Astrocyte (in vitro differentiated cells and primary cell): Measurements from ENCODE around the gene MEG3. TPM values are rescaled to one million over a fixed set of nuclear protein-coding genes. Genes with fewer than 3 reads are reported as not detected.

Source experiments
- DNase-seq: peaks from one replicate; pipeline ENCODE4 v3.0.0-alpha.2; 2010; ENCODE audit warnings: low read depth
- FAIRE-seq: peaks from 2 replicates; lab custom pipeline; 2011; peaks lifted over from hg19 to GRCh38; lab: Jason Lieb, UNC
- H2AFZ ChIP-seq: 2 replicates; pipeline ENCODE4 v1.6.0; 2012; ENCODE audit warnings: low read depth, low read length, inconsistent platforms
- H3K27ac ChIP-seq: 2 replicates; pipeline ENCODE4 v1.5.1; 2011; ENCODE audit warnings: low read depth, low read length, inconsistent platforms
- H3K27me3 ChIP-seq: 2 replicates; pipeline ENCODE4 v1.6.0; 2011; ENCODE audit warnings: low read length, inconsistent platforms; ENCODE audit not compliant: insufficient read depth
- H3K36me3 ChIP-seq: 2 replicates; pipeline ENCODE4 v1.5.1; 2011; ENCODE audit warnings: low read length, inconsistent platforms; ENCODE audit not compliant: insufficient read depth
- H3K4me1 ChIP-seq: 2 replicates; pipeline ENCODE4 v1.5.1; 2011; ENCODE audit warnings: low read length, inconsistent platforms; ENCODE audit not compliant: insufficient read depth
- H3K4me2 ChIP-seq: 2 replicates; pipeline ENCODE4 v1.6.0; 2012; ENCODE audit warnings: low read length, inconsistent platforms
- H3K4me3 ChIP-seq: 2 replicates; pipeline ENCODE4 v1.5.1; 2011; ENCODE audit warnings: low read depth, mild to moderate bottlenecking, low read length, inconsistent platforms; ENCODE audit not compliant: insufficient read depth
- H3K79me2 ChIP-seq: 2 replicates; pipeline ENCODE4 v1.6.0; 2012; ENCODE audit warnings: mild to moderate bottlenecking, low read length, inconsistent platforms; ENCODE audit not compliant: insufficient read depth
- H3K9ac ChIP-seq: 2 replicates; pipeline ENCODE4 v1.6.0; 2012; ENCODE audit warnings: mild to moderate bottlenecking, low read length, inconsistent platforms
- H3K9me3 ChIP-seq: 2 replicates; pipeline ENCODE4 v1.5.1; 2012; ENCODE audit warnings: low read depth, mild to moderate bottlenecking, low read length, inconsistent platforms; ENCODE audit not compliant: insufficient read depth
- H4K20me1 ChIP-seq: 2 replicates; pipeline ENCODE4 v1.6.0; 2012; ENCODE audit warnings: low read length, inconsistent platforms; ENCODE audit not compliant: insufficient read depth
- H3K27ac Mint-ChIP-seq: one replicate; pipeline ENCODE4 v1.8.0; 2021; ENCODE audit warnings: mild to moderate bottlenecking, mixed read lengths; ENCODE audit not compliant: unreplicated experiment
- H3K27me3 Mint-ChIP-seq: one replicate; pipeline ENCODE4 v1.8.0; 2021; ENCODE audit warnings: low read depth, mixed read lengths; ENCODE audit not compliant: unreplicated experiment
- H3K36me3 Mint-ChIP-seq: one replicate; pipeline ENCODE4 v1.8.0; 2021; ENCODE audit warnings: low read depth, mixed read lengths; ENCODE audit not compliant: unreplicated experiment
- H3K4me1 Mint-ChIP-seq: one replicate; pipeline ENCODE4 v1.8.0; 2021; ENCODE audit warnings: low read depth, mixed read lengths; ENCODE audit not compliant: unreplicated experiment
- H3K4me3 Mint-ChIP-seq: one replicate; pipeline ENCODE4 v1.8.0; 2021; ENCODE audit warnings: mild to moderate bottlenecking, moderate library complexity, mixed read lengths; ENCODE audit not compliant: unreplicated experiment
- H3K9me3 Mint-ChIP-seq: one replicate; pipeline ENCODE4 v1.8.0; 2021; ENCODE audit warnings: mild to moderate bottlenecking, mixed read lengths; ENCODE audit not compliant: unreplicated experiment
- EZH2 ChIP-seq: IDR thresholded peaks from 2 replicates; pipeline ENCODE4 v1.6.1; 2012; ENCODE audit warnings: mild to moderate bottlenecking, low read length, inconsistent platforms; ENCODE audit not compliant: insufficient read depth
- total RNA-seq: library from RNA; stranded (reverse); gene quantifications from 2 replicates; pipeline ENCODE4 v1.2.1, GENCODE V29; 2021
- TF ChIP-seq, protein P1 (sequence below): IDR thresholded peaks from 2 replicates; pipeline ENCODE4 v1.5.1; 2011; ENCODE audit warnings: low read depth, mild to moderate bottlenecking, inconsistent platforms, low read length, moderate library complexity; ENCODE audit not compliant: insufficient read depth

The MEG3 gene
- total RNA-seq, 1 donor from 2014 or later: not detected

DNA sequence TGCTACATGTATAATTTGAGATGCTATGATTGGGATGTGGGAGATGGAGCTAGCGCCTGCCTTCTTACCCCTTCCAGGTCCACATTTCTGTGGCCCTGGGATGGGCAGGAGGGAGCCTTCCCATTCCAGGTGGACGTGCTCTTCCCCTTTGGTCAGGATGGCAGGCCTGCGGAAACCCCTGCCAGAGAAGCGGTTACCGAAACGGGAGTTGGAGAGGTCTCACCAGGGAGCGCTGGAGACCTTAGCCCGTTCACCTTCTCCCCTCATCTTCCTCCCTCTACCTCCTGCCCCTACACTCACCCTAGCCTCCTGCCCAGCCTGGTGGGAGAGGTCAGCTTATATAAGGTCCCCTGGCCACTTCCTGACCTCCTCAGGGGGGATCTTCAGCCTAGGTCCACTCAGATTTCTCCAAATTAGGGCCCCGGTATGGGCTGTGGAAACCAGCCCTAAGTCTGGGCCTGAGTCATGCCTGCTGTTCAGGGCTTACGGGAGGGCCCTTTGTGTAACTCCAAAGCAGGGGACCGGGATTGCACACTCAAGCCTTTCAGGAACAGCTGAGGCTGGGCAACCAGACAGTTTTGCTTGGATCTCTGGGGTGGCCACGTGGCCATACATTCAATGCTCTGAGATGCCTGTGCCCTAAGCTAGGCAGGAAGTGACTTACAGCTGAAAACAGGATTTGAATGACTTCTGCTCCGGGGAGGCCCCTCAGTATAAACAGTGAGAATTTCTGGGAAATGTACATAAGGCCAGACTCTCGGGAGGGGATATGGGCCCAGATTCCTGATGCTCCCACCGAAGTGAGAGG lies 10.2 kb upstream of the MEG3 start:
- Histone ChIP-seq H4K20me1 (no peaks in the 10 kb centered on the region), H3K9me3 (peaks cover 4% of the 10 kb centered on the region), H3K9ac (peak overlapping the region; percentile 44), H3K4me1 (peaks cover 16% of the 10 kb centered on the region), H3K79me2 (no peaks in the 10 kb centered on the region), H3K4me3 (no peak overlapping the region), H3K27me3 (no peaks in the 10 kb centered on the region), H3K36me3 (no peaks in the 10 kb centered on the region), H3K27ac (peak overlapping the region; percentile 28), H3K4me2 (peak overlapping the region; percentile 42), H2AFZ (peak overlapping the region; percentile 61)
- H3K4me1 Mint-ChIP-seq: peaks cover 10% of the 10 kb centered on the region
- peak; percentile 71 for DNase-seq
- TF ChIP-seq, protein P1, sequence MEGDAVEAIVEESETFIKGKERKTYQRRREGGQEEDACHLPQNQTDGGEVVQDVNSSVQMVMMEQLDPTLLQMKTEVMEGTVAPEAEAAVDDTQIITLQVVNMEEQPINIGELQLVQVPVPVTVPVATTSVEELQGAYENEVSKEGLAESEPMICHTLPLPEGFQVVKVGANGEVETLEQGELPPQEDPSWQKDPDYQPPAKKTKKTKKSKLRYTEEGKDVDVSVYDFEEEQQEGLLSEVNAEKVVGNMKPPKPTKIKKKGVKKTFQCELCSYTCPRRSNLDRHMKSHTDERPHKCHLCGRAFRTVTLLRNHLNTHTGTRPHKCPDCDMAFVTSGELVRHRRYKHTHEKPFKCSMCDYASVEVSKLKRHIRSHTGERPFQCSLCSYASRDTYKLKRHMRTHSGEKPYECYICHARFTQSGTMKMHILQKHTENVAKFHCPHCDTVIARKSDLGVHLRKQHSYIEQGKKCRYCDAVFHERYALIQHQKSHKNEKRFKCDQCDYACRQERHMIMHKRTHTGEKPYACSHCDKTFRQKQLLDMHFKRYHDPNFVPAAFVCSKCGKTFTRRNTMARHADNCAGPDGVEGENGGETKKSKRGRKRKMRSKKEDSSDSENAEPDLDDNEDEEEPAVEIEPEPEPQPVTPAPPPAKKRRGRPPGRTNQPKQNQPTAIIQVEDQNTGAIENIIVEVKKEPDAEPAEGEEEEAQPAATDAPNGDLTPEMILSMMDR: no peak
- TF ChIP-seq EZH2: no peak
- H3K27ac Mint-ChIP-seq: peak overlapping the region; percentile 60
- H3K36me3 Mint-ChIP-seq: peaks cover 3% of the 10 kb centered on the region
- H3K4me3 Mint-ChIP-seq: no peak overlapping the region
- peaks cover 16% of the 10 kb centered on the region for H3K27me3 Mint-ChIP-seq
- peaks cover 10% of the 10 kb centered on the region for H3K9me3 Mint-ChIP-seq
- FAIRE-seq: no peak

GRCh38 chr14:100816286-100816949 lies 9.5 kb upstream of the MEG3 start:
- Histone ChIP-seq H4K20me1 (no peaks in the 10 kb centered on the region), H3K36me3 (no peaks in the 10 kb centered on the region), H3K4me2 (peak overlapping the region; percentile 42), H3K4me1 (peaks cover 16% of the 10 kb centered on the region), H3K4me3 (no peak overlapping the region), H3K27me3 (no peaks in the 10 kb centered on the region), H3K27ac (peak overlapping the region; percentile 28), H2AFZ (peak overlapping the region; percentile 61), H3K9me3 (no peaks in the 10 kb centered on the region), H3K9ac (peak overlapping the region; percentile 44), H3K79me2 (no peaks in the 10 kb centered on the region)
- peaks cover 7% of the 10 kb centered on the region for H3K9me3 Mint-ChIP-seq
- H3K27ac Mint-ChIP-seq: peak overlapping the region; percentile 60
- H3K36me3 Mint-ChIP-seq: peaks cover 3% of the 10 kb centered on the region
- FAIRE-seq (no peak), DNase-seq (no peak)
- TF ChIP-seq EZH2: no peak
- TF ChIP-seq, protein P1: no peak
- no peak overlapping the region for H3K4me3 Mint-ChIP-seq
- peaks cover 10% of the 10 kb centered on the region for H3K4me1 Mint-ChIP-seq
- H3K27me3 Mint-ChIP-seq: peaks cover 16% of the 10 kb centered on the region
